ENCODE results near the gene TPO. TPM values are rescaled to one million over a fixed set of nuclear protein-coding genes. Genes with fewer than 3 reads are reported as not detected.
A peak's percentile ranks its signal among the peaks of the same experiment; 100 is the strongest.

Gene TPO
- total RNA-seq, 4 donors from 2014 or later: 6.7 to 14.5 (median 11.3) TPM

- Histone ChIP-seq H3K4me3 (no peak overlapping the region), H3K36me3 (no peaks in the 10 kb centered on the region), H3K27me3 (peaks cover 13% of the 10 kb centered on the region), H3K9me3 (no peaks in the 10 kb centered on the region), H3K4me1 (no peaks in the 10 kb centered on the region), H3K27ac (no peak overlapping the region)
- no peak for ATAC-seq
- TF ChIP-seq POLR2A (IDR thresholded peaks at IDR 0.05) (no peak), POLR2AphosphoS5 (IDR thresholded peaks at IDR 0.05) (no peak), EP300 (IDR thresholded peaks at IDR 0.05) (no peak), CTCF (IDR thresholded peaks at IDR 0.05) (no peak)
- 53 to 71% methylated on average over 3 of the region's 36 CpGs for WGBS, 2 donors (ENCODE audit: low coverage in 1 of 2)
Observed at GRCh38 chr2:1503471-1504310, 90.4 kb downstream of the TPO start.

GRCh38 chr2:1504311-1504750, 91.1 kb downstream of the TPO start:
- H3K4me1 ChIP-seq: no peaks in the 10 kb centered on the region
- no peak for TF ChIP-seq POLR2AphosphoS5 (IDR thresholded peaks at IDR 0.05)
- no peak for TF ChIP-seq CTCF (IDR thresholded peaks at IDR 0.05)
- TF ChIP-seq POLR2A (IDR thresholded peaks at IDR 0.05): no peak
- no peak for TF ChIP-seq EP300 (IDR thresholded peaks at IDR 0.05)
- H3K9me3 ChIP-seq: no peaks in the 10 kb centered on the region
- 86 to 91% methylated on average over 7 to 9 of the region's 10 CpGs for WGBS, 2 donors (ENCODE audit: low coverage in 1 of 2)
- peak overlapping the region in 1 of 4 donors; percentile 22 for H3K27ac ChIP-seq
- peaks cover 13% of the 10 kb centered on the region for H3K27me3 ChIP-seq
- no peaks in the 10 kb centered on the region for H3K36me3 ChIP-seq
- ATAC-seq: no peak
- H3K4me3 ChIP-seq: no peak overlapping the region

GRCh38 chr2:1505031-1505441, 91.8 kb downstream of the TPO start:
- Histone ChIP-seq H3K4me3 (no peak overlapping the region), H3K36me3 (no peaks in the 10 kb centered on the region), H3K27ac (no peak overlapping the region), H3K9me3 (no peaks in the 10 kb centered on the region), H3K27me3 (peaks cover 14% of the 10 kb centered on the region), H3K4me1 (no peaks in the 10 kb centered on the region)
- no peak for ATAC-seq
- WGBS, 2 donors (ENCODE audit: low coverage in 1 of 2): 78 to 85% methylated on average over 4 to 7 of the region's 10 CpGs
- TF ChIP-seq EP300 (IDR thresholded peaks at IDR 0.05) (no peak), CTCF (IDR thresholded peaks at IDR 0.05) (no peak), POLR2AphosphoS5 (IDR thresholded peaks at IDR 0.05) (no peak), POLR2A (IDR thresholded peaks at IDR 0.05) (no peak)

- Histone ChIP-seq H3K27ac (peak overlapping the region in 2 of 4 donors; percentile 26 to 37), H3K4me1 (no peaks in the 10 kb centered on the region), H3K27me3 (peaks cover 38% of the 10 kb centered on the region), H3K4me3 (no peak overlapping the region), H3K36me3 (no peaks in the 10 kb centered on the region), H3K9me3 (no peaks in the 10 kb centered on the region)
- TF ChIP-seq POLR2AphosphoS5 (IDR thresholded peaks at IDR 0.05): no peak
- TF ChIP-seq CTCF (IDR thresholded peaks at IDR 0.05): no peak
- TF ChIP-seq POLR2A (IDR thresholded peaks at IDR 0.05): no peak
- no peak for TF ChIP-seq EP300 (IDR thresholded peaks at IDR 0.05)
- peak; percentile 76 for ATAC-seq
- 45 to 63% methylated on average over 3 to 5 of the region's 5 CpGs for WGBS, 2 donors (ENCODE audit: low coverage in 1 of 2)
Observed at GRCh38 chr2:1509271-1510065, 96.2 kb downstream of the TPO start.
